ENCODE measurements around the gene NOL9.
"Not testable (repeated sequence)": the region's sequence is repeated elsewhere in the genome, so short reads cannot be mapped to it uniquely, and the experiment has no call there.

NOL9 gene

GRCh38 chr1:6501279-6501813 is 53.0 kb downstream of the NOL9 start:
- DNase-seq = no peak

DNA sequence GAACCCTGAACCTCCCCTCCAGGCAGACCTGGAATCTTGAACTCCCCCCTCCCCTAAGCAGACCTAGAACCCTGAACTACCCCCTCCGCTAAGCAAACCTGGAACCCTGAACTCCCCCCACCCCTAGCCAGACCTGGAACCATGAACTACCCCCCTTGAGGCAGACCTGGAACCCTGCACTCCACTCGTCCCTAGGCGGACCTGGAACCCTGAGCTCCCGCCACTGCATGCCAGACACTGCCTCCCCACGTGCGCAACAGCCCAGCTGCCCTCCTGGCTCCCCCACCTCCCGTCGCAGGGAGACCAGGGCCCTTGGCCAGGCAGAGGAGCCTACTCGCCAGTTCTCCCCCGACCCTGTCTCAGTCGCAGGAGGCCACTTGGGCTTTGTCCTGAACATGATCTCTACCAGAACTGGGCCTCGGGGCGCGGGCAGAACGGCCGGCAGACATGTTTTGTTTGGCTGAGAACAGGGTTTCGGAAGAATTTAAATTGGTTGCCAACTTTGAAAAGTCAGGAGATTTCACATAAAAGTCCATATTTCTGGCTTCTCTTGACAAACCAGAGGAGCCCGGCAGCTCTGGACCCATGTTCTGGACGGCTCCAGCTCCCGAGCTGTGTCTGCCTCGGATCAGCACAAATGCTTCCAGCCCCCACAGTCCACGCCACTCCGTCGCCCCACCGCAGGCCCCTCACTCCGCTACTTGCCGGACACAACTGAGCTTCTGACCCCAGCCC is 53.6 kb downstream of the NOL9 start:
- no peak for DNase-seq

DNA sequence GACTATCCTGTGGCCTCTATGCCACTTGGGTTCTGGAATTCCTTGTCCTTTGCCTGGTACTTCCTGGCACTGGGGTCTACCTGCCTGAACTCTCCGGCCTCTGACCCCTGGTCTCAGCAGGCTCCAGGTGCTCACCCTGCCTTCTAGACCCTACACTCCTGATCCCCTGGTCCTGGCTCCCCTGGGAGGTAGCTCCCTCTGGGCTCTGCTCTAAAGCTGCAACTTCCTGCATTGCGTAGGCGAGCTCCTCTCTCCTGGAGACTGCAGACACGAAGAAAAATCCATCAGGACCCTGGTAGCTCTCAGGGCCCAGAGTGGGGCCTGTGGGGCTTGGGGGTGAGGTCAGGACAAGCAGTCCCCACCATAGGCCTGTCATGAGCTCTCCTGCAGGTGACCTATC is 55.0 kb downstream of the NOL9 start:
- DNase-seq = no peak

DNA sequence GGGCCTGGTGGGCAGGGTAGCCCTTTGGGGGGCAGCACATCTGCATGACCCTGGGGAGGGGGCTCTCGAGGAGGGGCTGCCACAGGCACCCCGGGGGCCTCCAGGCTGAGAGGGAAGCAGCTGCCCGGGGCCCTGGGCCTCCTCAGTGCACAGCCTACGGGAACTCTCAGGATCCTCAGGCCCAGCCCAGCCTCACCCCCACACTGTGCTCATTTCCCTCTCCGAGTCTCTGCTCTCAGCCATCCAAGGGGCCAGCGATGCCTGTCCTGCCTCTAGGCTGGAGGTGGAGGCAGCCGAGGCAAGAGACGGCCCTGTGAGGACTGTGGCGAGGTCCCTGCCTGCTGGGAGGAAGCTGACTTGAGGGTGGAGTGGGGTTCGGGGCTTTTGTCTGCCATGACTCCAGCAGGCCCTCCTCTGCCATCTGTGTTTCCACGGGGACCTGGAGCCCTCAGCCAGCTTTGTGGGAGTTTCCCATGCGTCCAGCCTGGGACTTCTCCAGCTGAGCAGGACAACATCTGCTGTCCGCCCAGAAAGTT is 55.7 kb downstream of the NOL9 start:
- DNase-seq = no peak

DNA sequence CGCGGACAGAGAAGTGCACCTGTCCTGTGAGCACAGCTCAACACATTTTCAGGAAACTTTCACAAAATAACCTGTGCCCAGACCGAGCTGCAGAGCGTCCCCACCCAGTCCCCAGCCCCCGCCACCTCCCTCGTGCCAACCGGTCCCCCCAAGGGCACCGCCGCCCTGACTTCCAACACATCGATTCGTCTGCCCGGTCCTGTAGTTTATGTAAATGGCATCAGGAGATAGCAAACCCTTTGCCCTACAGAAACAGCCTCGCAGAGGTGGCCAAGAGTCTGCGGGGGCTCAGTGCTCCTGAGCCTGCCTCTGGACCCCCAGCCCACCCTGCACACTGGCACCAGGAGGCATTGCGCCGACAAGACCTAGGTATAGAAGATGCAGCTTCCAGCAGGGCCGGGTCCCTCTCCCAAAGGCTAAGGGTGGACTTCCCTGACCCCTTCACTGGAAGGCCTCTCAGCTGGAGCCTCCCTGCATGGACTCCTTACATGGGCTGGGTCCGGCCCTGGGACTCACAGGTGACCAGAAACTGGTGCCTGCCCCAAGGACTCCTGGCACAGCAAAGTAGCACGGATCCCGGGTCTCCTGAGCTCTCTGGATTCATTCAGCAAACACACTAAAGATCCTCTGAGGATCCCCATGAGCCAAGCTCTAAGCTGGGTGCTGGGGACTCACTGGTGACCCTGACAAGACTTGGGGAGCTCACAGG is 56.3 kb downstream of the NOL9 start:
- no peak for DNase-seq

GRCh38 chr1:6497215-6497866 is 57.0 kb downstream of the NOL9 start:
- DNase-seq = peak; percentile 29

- DNase-seq = no peak
Observed at GRCh38 chr1:6496890-6497214, 57.5 kb downstream of the NOL9 start.

- no peak for DNase-seq
Observed at GRCh38 chr1:6496365-6496721, 58.0 kb downstream of the NOL9 start.

DNA sequence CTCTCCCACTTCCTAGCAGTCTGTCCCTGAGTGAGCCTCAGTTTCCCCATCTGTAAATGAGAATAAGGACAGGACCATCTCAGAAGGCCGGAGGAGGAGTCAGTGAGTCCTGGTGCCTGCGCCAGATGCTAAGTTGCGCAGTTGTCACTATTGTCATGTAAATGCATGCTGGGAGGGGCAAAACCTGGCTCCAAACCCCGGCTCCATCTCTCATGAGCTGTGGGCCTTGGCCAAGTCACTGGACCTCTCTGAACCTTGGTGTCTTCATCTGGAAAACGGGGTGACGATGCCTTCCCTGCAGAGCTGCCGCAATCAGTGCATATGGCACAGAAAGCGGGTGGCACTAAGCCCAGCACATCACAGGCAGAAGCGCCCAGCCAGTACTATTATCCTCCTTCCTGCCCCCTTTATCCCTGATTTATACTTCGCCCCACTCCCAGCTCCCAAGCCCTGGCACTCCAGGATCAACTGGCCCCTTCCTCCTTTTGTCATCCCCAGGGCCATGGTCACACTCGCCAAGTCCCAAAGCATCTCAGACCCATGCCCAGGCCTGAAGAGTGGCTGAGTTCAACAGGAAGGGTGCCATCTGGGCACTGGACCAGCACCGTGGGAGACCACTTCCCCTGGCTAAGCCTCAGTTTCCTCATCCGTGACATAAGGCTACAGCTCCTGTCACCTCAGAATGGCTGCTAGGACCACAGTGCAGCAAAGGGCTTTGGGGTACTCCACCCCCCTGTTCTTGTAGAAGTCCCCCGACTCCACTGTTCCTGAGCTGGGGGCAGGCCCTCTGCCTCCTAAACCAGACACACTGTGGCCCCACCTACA is 58.6 kb downstream of the NOL9 start:
- no peak for DNase-seq

DNA sequence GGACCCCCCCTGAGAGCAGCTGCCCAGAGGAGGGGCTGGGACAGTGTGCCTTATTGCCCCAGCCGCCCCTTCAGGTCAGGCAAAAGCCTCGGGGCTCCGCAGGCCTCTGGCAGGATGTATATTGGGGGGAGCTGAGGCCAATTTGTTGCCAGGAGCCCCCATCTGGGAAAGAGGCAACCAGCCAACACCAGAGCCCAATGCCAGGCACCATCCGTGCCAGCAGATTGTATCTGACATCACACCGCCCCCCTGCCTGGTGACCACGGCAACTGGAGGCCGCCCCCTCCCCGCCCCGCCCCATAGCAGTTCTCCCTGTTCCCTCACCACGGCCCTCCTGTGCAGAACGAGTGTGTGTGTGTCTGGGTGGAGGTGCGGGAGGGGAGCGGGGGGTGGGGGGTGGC is 59.3 kb downstream of the NOL9 start:
- DNase-seq = peak; percentile 42

DNA sequence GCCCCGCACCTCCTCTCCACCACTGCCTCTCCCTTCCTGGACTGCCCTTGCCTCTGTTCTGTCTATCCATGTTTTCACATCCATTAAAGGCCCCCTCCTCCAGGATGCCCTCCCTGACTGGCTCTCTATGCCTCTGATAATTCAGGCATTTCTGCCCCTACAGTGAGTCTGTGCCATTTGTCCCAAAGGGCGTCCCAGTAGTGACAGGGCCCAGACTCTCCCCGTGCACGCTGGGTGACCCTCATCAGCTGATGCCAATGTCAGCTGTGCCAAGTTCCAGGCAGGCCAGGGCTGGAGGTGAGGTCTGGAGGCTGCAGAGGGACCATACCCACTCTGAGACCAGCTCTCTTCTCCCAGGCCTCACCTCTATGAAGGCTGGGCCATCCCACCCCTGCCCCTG is 59.7 kb downstream of the NOL9 start:
- DNase-seq = no peak

- DNase-seq = not testable (repeated sequence)
Observed at GRCh38 chr1:6493834-6494223, 60.5 kb downstream of the NOL9 start.

DNA sequence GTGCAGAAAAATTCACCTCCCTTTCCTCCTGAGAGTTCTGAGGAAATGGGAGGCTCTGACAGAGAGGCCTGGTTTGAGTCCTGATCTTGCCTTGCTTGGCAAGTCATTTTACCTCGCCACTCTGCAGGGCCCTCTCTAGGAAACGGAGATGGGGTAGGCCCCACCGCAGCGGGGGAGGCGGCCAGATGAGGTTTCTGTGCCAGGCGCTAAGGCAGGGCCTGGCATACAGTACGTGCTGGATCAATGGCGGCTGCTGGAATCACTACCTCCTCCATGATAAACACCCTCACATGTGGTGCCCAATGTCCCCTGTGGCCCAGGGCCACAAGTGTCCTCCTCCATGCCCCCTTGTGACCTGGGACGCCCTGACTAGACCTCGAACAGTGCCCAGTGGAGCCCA is 62.3 kb downstream of the NOL9 start:
- DNase-seq = no peak

DNA sequence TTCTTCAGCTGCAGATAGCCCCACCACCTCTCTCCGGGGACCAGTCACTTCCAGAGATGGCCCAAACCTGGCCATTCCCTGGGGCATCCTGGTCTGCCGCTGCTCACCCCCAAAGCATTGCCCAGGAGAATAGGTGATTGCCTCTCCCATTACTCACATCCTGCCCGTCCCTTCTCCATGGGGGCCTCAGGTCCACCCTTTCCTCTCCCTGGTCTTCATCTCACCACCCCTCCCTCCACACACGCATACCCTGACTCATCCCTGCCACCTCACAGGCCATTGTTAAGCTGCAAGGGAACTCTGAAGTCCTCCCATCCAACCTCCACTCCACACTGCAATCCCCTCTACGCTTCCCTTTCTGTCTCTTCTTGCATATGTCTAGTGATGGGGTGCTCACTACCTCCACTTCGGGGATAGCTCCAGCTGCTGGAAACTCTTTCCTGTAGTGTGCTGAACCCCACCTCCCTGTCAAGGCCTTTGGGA is 62.8 kb downstream of the NOL9 start, which contains the start of gene PLEKHG5:
Gene PLEKHG5, minus strand, starts transcription at position 188 of the 483 bp plus-strand sequence. CDS start 14,096 bp downstream, outside the sequence.
- DNase-seq = no peak

DNA sequence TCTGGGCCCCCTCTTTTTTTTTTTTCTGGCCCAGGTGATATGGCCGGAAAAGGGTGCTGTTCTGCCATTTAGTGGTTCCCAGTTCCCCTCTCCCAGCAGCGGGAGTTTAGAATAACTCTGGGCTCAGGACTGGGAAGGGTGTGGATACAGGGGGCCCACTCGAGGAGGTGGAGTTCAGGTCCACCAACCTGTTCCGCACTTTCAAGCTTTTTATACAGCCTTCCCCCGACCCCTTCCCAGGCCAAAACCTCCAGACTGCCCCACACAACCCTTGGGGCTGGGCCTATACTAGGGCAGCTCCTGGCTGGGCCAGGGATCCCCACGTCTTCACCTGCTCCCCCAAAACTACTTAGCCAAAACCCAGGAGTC is 63.2 kb downstream of the NOL9 start:
- DNase-seq = no peak

GRCh38 chr1:6490181-6491080 is 63.9 kb downstream of the NOL9 start:
- peak; percentile 34 for DNase-seq

GRCh38 chr1:6489799-6490180 is 64.5 kb downstream of the NOL9 start:
- DNase-seq = peak; percentile 71

- no peak for DNase-seq
Observed at GRCh38 chr1:6489383-6489765, 64.9 kb downstream of the NOL9 start.

- DNase-seq = no peak
Observed at GRCh38 chr1:6488602-6489382, 65.5 kb downstream of the NOL9 start.

GRCh38 chr1:6487804-6488484 is 66.4 kb downstream of the NOL9 start:
- DNase-seq = no peak

Data from NCI-H345 (cell line).